PC-3 (cell line): ENCODE measurements around the gene SRP68.

ENCODE experiments used
- EZH2 ChIP-seq: fragments of 300-600 bp; sonication (generic); IDR thresholded peaks from one replicate; pipeline ENCODE4 v1.6.1; 2017; ENCODE audit warnings: antibody characterized with exemption, mild to moderate bottlenecking, low read length; ENCODE audit not compliant: unreplicated experiment
- EZH2phosphoT487 ChIP-seq: fragments of 300-600 bp; sonication (generic); IDR thresholded peaks from 2 replicates; pipeline ENCODE4 v1.6.1; 2018; ENCODE audit warnings: mild to moderate bottlenecking, antibody characterized with exemption, low read length, borderline replicate concordance
- TF ChIP-seq, protein P1 (sequence below): fragments of 300-600 bp; sonication (generic); conservative IDR thresholded peaks from 2 replicates; pipeline ENCODE4 v1.5.1; 2017; ENCODE audit warnings: antibody characterized with exemption, low read depth, mild to moderate bottlenecking, low read length

DNA sequence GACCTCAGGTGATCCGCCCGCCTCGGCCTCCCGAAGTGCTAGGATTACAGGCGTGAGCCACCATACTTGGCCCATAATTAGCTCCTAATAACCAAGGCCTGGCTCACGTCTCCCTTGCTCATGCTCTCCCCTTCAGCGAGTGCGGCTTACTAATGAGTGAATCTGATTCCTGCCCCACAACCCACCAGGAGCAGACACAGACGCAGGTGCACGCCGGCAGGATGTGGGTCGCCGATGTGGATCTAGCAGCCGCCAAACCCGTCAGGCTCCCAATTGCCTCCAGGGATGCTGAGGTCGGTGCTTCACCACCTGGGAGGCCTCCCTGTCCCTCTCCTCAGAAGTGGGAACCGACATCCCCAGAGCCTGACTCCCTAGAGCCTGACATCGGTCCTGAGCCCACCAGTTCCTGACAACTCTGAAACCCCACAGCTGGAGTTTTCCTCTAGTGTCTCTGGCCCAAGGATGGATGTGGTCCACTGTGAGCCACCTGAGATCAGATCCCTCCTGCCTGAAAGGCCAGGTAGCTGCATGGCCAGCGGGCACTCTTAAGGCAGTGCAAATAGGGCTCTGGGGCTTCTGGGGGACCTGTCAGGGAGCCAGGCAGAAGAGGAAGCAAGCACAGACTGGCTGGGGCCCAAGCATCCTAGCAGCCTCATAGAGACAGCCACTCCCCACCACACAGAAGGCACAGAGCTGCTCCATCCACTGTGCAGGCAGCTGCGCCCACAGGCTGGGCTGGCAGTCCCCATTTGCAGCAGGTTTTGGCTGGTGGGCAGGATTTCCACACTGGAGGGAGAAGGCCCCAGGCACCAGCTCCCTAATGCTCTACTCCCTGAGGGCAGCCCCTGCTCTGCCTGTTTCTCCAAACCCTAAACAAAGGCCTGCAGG is 20.5 kb upstream of the SRP68 start:
- TF ChIP-seq, protein P1, sequence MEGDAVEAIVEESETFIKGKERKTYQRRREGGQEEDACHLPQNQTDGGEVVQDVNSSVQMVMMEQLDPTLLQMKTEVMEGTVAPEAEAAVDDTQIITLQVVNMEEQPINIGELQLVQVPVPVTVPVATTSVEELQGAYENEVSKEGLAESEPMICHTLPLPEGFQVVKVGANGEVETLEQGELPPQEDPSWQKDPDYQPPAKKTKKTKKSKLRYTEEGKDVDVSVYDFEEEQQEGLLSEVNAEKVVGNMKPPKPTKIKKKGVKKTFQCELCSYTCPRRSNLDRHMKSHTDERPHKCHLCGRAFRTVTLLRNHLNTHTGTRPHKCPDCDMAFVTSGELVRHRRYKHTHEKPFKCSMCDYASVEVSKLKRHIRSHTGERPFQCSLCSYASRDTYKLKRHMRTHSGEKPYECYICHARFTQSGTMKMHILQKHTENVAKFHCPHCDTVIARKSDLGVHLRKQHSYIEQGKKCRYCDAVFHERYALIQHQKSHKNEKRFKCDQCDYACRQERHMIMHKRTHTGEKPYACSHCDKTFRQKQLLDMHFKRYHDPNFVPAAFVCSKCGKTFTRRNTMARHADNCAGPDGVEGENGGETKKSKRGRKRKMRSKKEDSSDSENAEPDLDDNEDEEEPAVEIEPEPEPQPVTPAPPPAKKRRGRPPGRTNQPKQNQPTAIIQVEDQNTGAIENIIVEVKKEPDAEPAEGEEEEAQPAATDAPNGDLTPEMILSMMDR = no peak
- TF ChIP-seq EZH2phosphoT487 (no peak), EZH2 (no peak)
